GM03348 (cell line): ENCODE measurements around the gene VPS26A.
"Not testable (repeated sequence)": the region's sequence is repeated elsewhere in the genome, so short reads cannot be mapped to it uniquely, and the experiment has no call there.

Experiments
- DNase-seq: peaks from one replicate; pipeline ENCODE4 v3.0.0; 2012; ENCODE audit warnings: low spot score

VPS26A gene

GRCh38 chr10:69103784-69104183 is 20.2 kb upstream of the VPS26A start:
- DNase-seq: no peak

- no peak for DNase-seq
Measured at GRCh38 chr10:69104994-69105790, 18.8 kb upstream of the VPS26A start.

GRCh38 chr10:69107176-69107490 is 16.8 kb upstream of the VPS26A start:
- DNase-seq: no peak

- DNase-seq: no peak
Measured at GRCh38 chr10:69107699-69108098, 16.3 kb upstream of the VPS26A start.

GRCh38 chr10:69119896-69120295 is 4.1 kb upstream of the VPS26A start:
- no peak for DNase-seq

- peak; percentile 75 for DNase-seq
Measured at GRCh38 chr10:69123306-69123746, 652 bp upstream of the VPS26A start.

GRCh38 chr10:69124563-69125268 is 738 bp downstream of the VPS26A start:
- peak; percentile 67 for DNase-seq

GRCh38 chr10:69125554-69125953 is 1.6 kb downstream of the VPS26A start:
- DNase-seq: no peak

- no peak for DNase-seq
Measured at GRCh38 chr10:69130251-69130650, 6.3 kb downstream of the VPS26A start.

GRCh38 chr10:69139961-69140360 is 16.0 kb downstream of the VPS26A start:
- DNase-seq: no peak

- DNase-seq: no peak
Measured at GRCh38 chr10:69141304-69141703, 17.3 kb downstream of the VPS26A start.

- DNase-seq: not testable (repeated sequence)
Measured at GRCh38 chr10:69142074-69142473, 18.1 kb downstream of the VPS26A start.

GRCh38 chr10:69142983-69143382 is 19.0 kb downstream of the VPS26A start:
- DNase-seq: no peak

GRCh38 chr10:69145329-69145728 is 21.4 kb downstream of the VPS26A start:
- DNase-seq: no peak

GRCh38 chr10:69145864-69146263 is 21.9 kb downstream of the VPS26A start:
- DNase-seq: no peak

GRCh38 chr10:69146759-69147158 is 22.8 kb downstream of the VPS26A start:
- no peak for DNase-seq

GRCh38 chr10:69151984-69152383 is 28.0 kb downstream of the VPS26A start:
- DNase-seq: no peak

- no peak for DNase-seq
Measured at GRCh38 chr10:69153227-69153626, 29.2 kb downstream of the VPS26A start.

GRCh38 chr10:69160809-69161241 is 36.8 kb downstream of the VPS26A start:
- peak; percentile 16 for DNase-seq

- no peak for DNase-seq
Measured at GRCh38 chr10:69168493-69168892, 44.5 kb downstream of the VPS26A start.

GRCh38 chr10:69172241-69172982 is 48.4 kb downstream of the VPS26A start:
- peak; percentile 23 for DNase-seq

GRCh38 chr10:69175326-69175725 is 51.3 kb downstream of the VPS26A start:
- DNase-seq: not testable (repeated sequence)

- DNase-seq: no peak
Measured at GRCh38 chr10:69176823-69177222, 52.8 kb downstream of the VPS26A start.
